Karpas-422 (cell line): ENCODE results near the gene SCEL. TPM values are rescaled to one million over a fixed set of nuclear protein-coding genes. Genes with fewer than 3 reads are reported as not detected.

Experiments
- DNase-seq: peaks from one replicate; pipeline ENCODE4 v3.0.0-alpha.2; 2015
- H2AFZ ChIP-seq: fragments of 200-600 bp; sonication (generic); 2 replicates; pipeline ENCODE4 v1.6.1; 2014; ENCODE audit warnings: antibody characterized with exemption, low read length, mixed read lengths
- H3K27ac ChIP-seq: fragments of 200-600 bp; sonication (generic); 2 replicates; pipeline ENCODE4 v1.5.1; 2014; ENCODE audit warnings: mild to moderate bottlenecking, low read length, moderate library complexity
- H3K27me3 ChIP-seq: fragments of 200-600 bp; sonication (generic); 2 replicates; pipeline ENCODE4 v1.6.1; 2014; ENCODE audit warnings: low read length, mixed read lengths
- H3K36me3 ChIP-seq: fragments of 200-600 bp; sonication (generic); 2 replicates; pipeline ENCODE4 v1.6.1; 2014; ENCODE audit warnings: low read length, mixed read lengths; ENCODE audit not compliant: insufficient read depth
- H3K4me1 ChIP-seq: fragments of 200-600 bp; sonication (generic); 2 replicates; pipeline ENCODE4 v1.6.1; 2014; ENCODE audit warnings: mild to moderate bottlenecking, low read length, mixed read lengths
- H3K4me2 ChIP-seq: fragments of 200-600 bp; sonication (generic); 2 replicates; pipeline ENCODE4 v1.6.1; 2014; ENCODE audit warnings: low read length, low read depth, mild to moderate bottlenecking; ENCODE audit not compliant: poor library complexity, severe bottlenecking
- H3K4me3 ChIP-seq: fragments of 200-600 bp; sonication (generic); 2 replicates; pipeline ENCODE4 v1.5.1; 2014; ENCODE audit warnings: mild to moderate bottlenecking, antibody characterized with exemption, low read length, mixed read lengths
- H3K79me2 ChIP-seq: fragments of 200-600 bp; sonication (generic); 2 replicates; pipeline ENCODE4 v1.6.1; 2014; ENCODE audit warnings: mild to moderate bottlenecking, low read length, mixed read lengths
- H3K9ac ChIP-seq: fragments of 200-600 bp; sonication (generic); 2 replicates; pipeline ENCODE4 v1.6.0; 2014; ENCODE audit warnings: low read length
- H3K9me2 ChIP-seq: fragments of 200-600 bp; sonication (generic), shearing (Covaris generic); replicated peaks from 2 replicates; pipeline ENCODE4 v1.6.0; 2014; ENCODE audit warnings: mild to moderate bottlenecking, low read length, moderate library complexity; ENCODE audit not compliant: insufficient read depth
- H3K9me3 ChIP-seq: fragments of 300-700, 200-600 bp; sonication (generic); 2 replicates; pipeline ENCODE4 v1.6.1; 2014; ENCODE audit warnings: low read length, mixed read lengths
- H4K20me1 ChIP-seq: fragments of 200-600 bp; sonication (generic); 2 replicates; pipeline ENCODE4 v1.6.1; 2014; ENCODE audit warnings: mild to moderate bottlenecking, antibody characterized with exemption, low read length, low read depth; ENCODE audit not compliant: insufficient read depth
- total RNA-seq: library from RNA; depleted of rRNA; stranded (reverse); fragments of >200 nt; shearing (Covaris generic); gene quantifications from 2 replicates; pipeline ENCODE4 v1.2.3, GENCODE V29; 2014; ENCODE audit warnings: low replicate concordance

The SCEL gene
- total RNA-seq, 1 experiment from 2014 or later: not detected

DNA sequence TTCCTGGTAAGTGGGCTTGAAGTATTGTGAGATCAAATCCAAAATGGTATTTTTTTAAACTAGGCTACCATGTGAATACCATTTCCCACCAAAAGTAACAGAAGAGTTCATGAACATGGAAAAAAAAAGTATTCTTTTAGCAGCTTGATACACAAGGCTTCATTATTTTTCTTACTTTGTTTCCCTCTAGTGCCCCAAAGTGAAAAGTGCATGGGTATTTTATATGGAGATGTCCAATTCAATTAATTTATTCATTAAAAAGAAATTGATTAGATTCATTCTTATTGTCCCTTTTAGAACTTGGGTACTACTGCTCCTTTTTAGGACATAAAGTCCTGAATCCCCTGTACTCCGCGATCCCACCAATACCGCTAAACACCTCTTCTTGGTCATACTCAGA lies 28.6 kb upstream of the SCEL start:
- no peak overlapping the region for H3K27ac ChIP-seq
- no peak overlapping the region for H3K9ac ChIP-seq
- H4K20me1 ChIP-seq: no peaks in the 10 kb centered on the region
- H3K36me3 ChIP-seq: no peaks in the 10 kb centered on the region
- no peak overlapping the region for H3K4me3 ChIP-seq
- H3K4me1 ChIP-seq: peaks cover 30% of the 10 kb centered on the region
- peak; percentile 62 for DNase-seq
- H3K79me2 ChIP-seq: no peaks in the 10 kb centered on the region
- H3K9me2 ChIP-seq: no peaks in the 10 kb centered on the region
- no peak overlapping the region for H3K4me2 ChIP-seq
- no peaks in the 10 kb centered on the region for H3K27me3 ChIP-seq
- no peaks in the 10 kb centered on the region for H3K9me3 ChIP-seq
- H2AFZ ChIP-seq: no peak overlapping the region

- Histone ChIP-seq H3K9me2 (no peaks in the 10 kb centered on the region), H3K4me1 (peaks cover 19% of the 10 kb centered on the region), H3K9ac (no peak overlapping the region), H3K79me2 (no peaks in the 10 kb centered on the region), H3K4me3 (no peak overlapping the region), H4K20me1 (no peaks in the 10 kb centered on the region), H3K9me3 (no peaks in the 10 kb centered on the region), H3K27ac (no peak overlapping the region), H3K27me3 (no peaks in the 10 kb centered on the region), H3K4me2 (no peak overlapping the region), H2AFZ (no peak overlapping the region), H3K36me3 (no peaks in the 10 kb centered on the region)
- no peak for DNase-seq
Observed at GRCh38 chr13:77507931-77508776, 27.4 kb upstream of the SCEL start.

DNA sequence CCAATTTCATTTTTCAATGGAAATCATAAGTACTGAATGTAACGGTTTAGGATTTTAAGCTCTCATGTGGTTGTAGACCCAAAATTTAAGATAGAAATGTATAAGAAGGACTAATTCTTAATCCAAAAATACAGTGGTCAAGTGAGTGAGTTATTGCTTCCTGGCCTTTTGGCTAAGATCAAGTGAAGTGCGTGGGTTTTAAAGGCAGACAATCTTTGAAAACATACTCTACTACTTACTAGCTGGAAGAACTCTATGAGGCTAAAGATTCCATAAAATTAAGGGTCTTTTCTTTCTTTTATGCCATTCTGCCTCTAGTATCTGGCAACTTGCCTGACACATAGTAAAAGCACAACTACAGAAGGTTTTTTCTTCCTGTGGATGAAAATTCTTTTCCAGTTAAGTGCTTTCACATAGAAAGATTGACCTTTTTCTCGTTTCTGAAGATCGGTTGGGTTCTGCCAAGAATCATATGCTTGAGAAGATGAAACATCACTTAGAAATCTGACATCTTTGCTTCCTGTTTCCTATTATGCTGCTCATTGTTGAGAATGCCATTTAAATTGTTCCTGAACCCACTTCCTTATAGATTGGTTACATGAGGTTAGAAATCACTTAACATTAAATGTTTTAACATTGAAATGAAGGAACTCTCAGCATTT lies 26.4 kb upstream of the SCEL start:
- Histone ChIP-seq H3K9me3 (no peaks in the 10 kb centered on the region), H3K4me3 (no peak overlapping the region), H3K9me2 (no peaks in the 10 kb centered on the region), H3K79me2 (no peaks in the 10 kb centered on the region), H3K9ac (no peak overlapping the region), H3K27me3 (no peaks in the 10 kb centered on the region), H3K36me3 (no peaks in the 10 kb centered on the region), H3K4me2 (no peak overlapping the region), H3K27ac (no peak overlapping the region), H4K20me1 (no peaks in the 10 kb centered on the region), H3K4me1 (peaks cover 18% of the 10 kb centered on the region), H2AFZ (no peak overlapping the region)
- no peak for DNase-seq

DNA sequence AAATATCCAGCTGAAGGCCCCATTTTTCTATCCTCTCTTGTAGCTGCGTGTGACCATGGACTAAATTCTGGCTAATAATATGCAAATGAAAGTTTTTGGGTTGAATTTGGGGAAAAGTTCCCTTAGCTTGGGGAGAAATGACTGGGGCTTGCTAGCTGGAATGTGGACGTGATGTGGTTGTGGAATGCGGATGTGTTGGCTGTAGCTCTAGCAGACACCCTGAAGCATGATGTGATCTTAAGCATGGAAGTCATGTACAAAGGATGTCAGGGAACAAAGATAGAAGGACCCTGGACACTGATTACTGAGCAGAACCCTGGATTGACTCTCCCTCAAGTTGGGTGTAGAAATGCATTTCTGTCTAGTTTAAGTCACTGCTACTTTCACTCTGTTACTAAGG lies 25.4 kb upstream of the SCEL start:
- Histone ChIP-seq H3K36me3 (no peaks in the 10 kb centered on the region), H3K9me2 (no peaks in the 10 kb centered on the region), H3K9me3 (no peaks in the 10 kb centered on the region), H3K4me3 (no peak overlapping the region), H3K79me2 (no peaks in the 10 kb centered on the region), H3K27me3 (no peaks in the 10 kb centered on the region), H3K4me1 (peaks cover 18% of the 10 kb centered on the region), H3K27ac (no peak overlapping the region), H3K4me2 (no peak overlapping the region), H4K20me1 (no peaks in the 10 kb centered on the region), H3K9ac (no peak overlapping the region), H2AFZ (no peak overlapping the region)
- DNase-seq: no peak

DNA sequence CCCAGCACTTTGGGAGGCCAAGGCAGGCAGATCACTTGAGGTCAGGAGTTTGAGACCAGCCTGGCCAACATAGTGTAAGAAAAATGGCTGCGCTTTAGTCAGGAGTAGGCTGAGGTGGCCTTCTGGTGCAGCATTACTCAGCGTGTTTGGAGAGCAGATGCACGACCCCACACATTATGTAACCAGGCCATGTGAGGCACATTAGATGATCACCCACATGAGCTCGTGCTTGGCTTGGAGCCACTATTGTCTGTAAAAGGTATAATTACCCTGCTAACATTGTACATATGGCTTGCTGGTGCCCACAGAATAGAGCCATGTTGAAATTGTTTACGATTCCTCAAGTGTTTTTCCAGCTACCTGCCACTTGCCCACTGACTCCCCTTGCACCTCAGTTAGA lies 24.0 kb upstream of the SCEL start:
- no peaks in the 10 kb centered on the region for H3K79me2 ChIP-seq
- H3K4me1 ChIP-seq: peaks cover 18% of the 10 kb centered on the region
- no peaks in the 10 kb centered on the region for H4K20me1 ChIP-seq
- H3K27ac ChIP-seq: no peak overlapping the region
- H3K36me3 ChIP-seq: no peaks in the 10 kb centered on the region
- H3K9me2 ChIP-seq: no peaks in the 10 kb centered on the region
- H3K9me3 ChIP-seq: no peaks in the 10 kb centered on the region
- DNase-seq: no peak
- H3K4me3 ChIP-seq: no peak overlapping the region
- H2AFZ ChIP-seq: no peak overlapping the region
- H3K27me3 ChIP-seq: no peaks in the 10 kb centered on the region
- H3K9ac ChIP-seq: no peak overlapping the region
- no peak overlapping the region for H3K4me2 ChIP-seq

DNA sequence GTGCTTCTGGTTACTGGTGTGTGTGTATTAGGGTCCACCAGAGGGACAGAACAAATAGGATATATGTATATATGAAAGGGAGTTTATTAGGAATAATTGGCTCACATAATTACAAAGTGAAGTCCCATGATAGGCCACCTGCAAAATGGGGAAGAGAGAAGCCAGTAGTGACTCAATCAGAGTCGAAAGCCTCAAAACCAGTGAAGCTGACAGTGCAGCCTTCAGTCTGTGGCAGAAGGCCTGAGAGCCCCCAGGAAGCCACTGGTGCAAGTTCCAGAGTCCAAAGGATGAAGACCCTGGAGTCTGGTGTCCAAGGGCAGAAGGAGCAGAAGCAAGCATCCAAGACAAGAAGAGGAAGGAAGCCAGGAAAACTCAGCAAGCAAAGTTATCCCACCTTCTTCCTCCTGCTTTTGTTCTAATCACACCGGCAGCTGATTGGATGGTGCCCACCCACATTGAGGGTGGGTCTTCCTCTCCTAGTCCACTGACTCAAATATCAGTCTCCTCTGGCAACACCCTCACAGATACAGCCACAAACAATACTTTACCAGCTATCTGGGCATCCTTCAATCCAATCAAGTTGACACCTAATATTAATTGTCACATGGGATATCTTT lies 21.7 kb upstream of the SCEL start:
- Histone ChIP-seq H3K27ac (no peak overlapping the region), H3K4me1 (peaks cover 18% of the 10 kb centered on the region), H3K9ac (no peak overlapping the region), H2AFZ (no peak overlapping the region), H3K9me2 (no peaks in the 10 kb centered on the region), H3K36me3 (no peaks in the 10 kb centered on the region), H4K20me1 (no peaks in the 10 kb centered on the region), H3K4me2 (peak overlapping the region; percentile 6), H3K9me3 (no peaks in the 10 kb centered on the region), H3K4me3 (no peak overlapping the region), H3K79me2 (no peaks in the 10 kb centered on the region), H3K27me3 (no peaks in the 10 kb centered on the region)
- DNase-seq: peak; percentile 55

GRCh38 chr13:77514336-77514726 lies 21.2 kb upstream of the SCEL start:
- DNase-seq: no peak
- no peaks in the 10 kb centered on the region for H3K79me2 ChIP-seq
- peaks cover 15% of the 10 kb centered on the region for H3K4me1 ChIP-seq
- no peak overlapping the region for H2AFZ ChIP-seq
- no peak overlapping the region for H3K27ac ChIP-seq
- H3K36me3 ChIP-seq: no peaks in the 10 kb centered on the region
- H4K20me1 ChIP-seq: no peaks in the 10 kb centered on the region
- no peak overlapping the region for H3K4me2 ChIP-seq
- H3K27me3 ChIP-seq: no peaks in the 10 kb centered on the region
- no peak overlapping the region for H3K4me3 ChIP-seq
- no peak overlapping the region for H3K9ac ChIP-seq
- H3K9me3 ChIP-seq: no peaks in the 10 kb centered on the region
- no peaks in the 10 kb centered on the region for H3K9me2 ChIP-seq

- Histone ChIP-seq H3K27ac (no peak overlapping the region), H3K27me3 (no peaks in the 10 kb centered on the region), H3K9me2 (no peaks in the 10 kb centered on the region), H3K4me3 (no peak overlapping the region), H3K79me2 (no peaks in the 10 kb centered on the region), H2AFZ (no peak overlapping the region), H4K20me1 (no peaks in the 10 kb centered on the region), H3K4me2 (no peak overlapping the region), H3K4me1 (peaks cover 15% of the 10 kb centered on the region), H3K36me3 (no peaks in the 10 kb centered on the region), H3K9me3 (no peaks in the 10 kb centered on the region), H3K9ac (no peak overlapping the region)
- no peak for DNase-seq
Observed at GRCh38 chr13:77515785-77516184, 19.7 kb upstream of the SCEL start.
